Thyroid gland (tissue), 4 donors: ENCODE results near the gene LSMEM2.

Experiments used
- CTCF ChIP-seq, 6 experiments: fragments of 200-600 bp in 3 of 6; fragments of 450-650 bp in 3 of 6; sonication (generic) in 3 of 6; IDR thresholded peaks; one replicate each; pipeline ENCODE4 v1.5.1; 2016 to 2019; ENCODE audit warnings: antibody characterized with exemption in 6 of 6, mild to moderate bottlenecking in 2 of 6, inconsistent platforms in 1 of 6, moderate library complexity in 1 of 6
- POLR2A ChIP-seq, 2 donors: fragments of 450-650 bp; IDR thresholded peaks; one replicate each; pipeline ENCODE4 v1.6.1; 2017; ENCODE audit warnings: antibody characterized with exemption in 2 of 2, mild to moderate bottlenecking in 2 of 2, moderate library complexity in 1 of 2

- no peak for TF ChIP-seq CTCF (IDR thresholded peaks at IDR 0.05)
- peak in 1 of 2 donors; percentile 32 for TF ChIP-seq POLR2A (IDR thresholded peaks at IDR 0.05)
These were observed 12.9 kb upstream of the LSMEM2 start for GRCh38 chr3:50266017-50266416.
